Measurements from ENCODE around the gene FOXB2. TPM values are rescaled to one million over a fixed set of nuclear protein-coding genes. Genes with fewer than 3 reads are reported as not detected.

Gene FOXB2
- total and polyA plus RNA-seq, 2 donors (not counting 3 experiments of a cell fraction or from before 2014, with no cell fraction given) = not detected

GRCh38 chr9:77023726-77024125 lies 4.3 kb downstream of the FOXB2 start:
- Histone ChIP-seq H3K9me3 (replicated peaks; ENCODE audit: control insufficient read depth, insufficient read depth, low read length) (no peaks in the 10 kb centered on the region), H3K27ac (ENCODE audit: insufficient read depth, low read depth, low read length) (no peak overlapping the region), H3K79me2 (ENCODE audit: control insufficient read depth, insufficient read depth, low read length) (no peaks in the 10 kb centered on the region), H3K4me2 (ENCODE audit: insufficient read depth, low read length) (no peak overlapping the region), H3K9ac (replicated peaks; ENCODE audit: extremely low read depth, insufficient read depth, low read length) (no peak overlapping the region), H2AFZ (ENCODE audit: low read depth, low read length) (no peak overlapping the region), H3K27me3 (ENCODE audit: control insufficient read depth in 2 of 2, insufficient read depth in 2 of 2, low read length in 2 of 2) (peaks cover 65 to 75% of the 10 kb centered on the region in 2 experiments), H3K9me1 (replicated peaks; ENCODE audit: control insufficient read depth, extremely low read depth, insufficient read depth, low read length) (no peaks in the 10 kb centered on the region), H3K4me1 (ENCODE audit: control insufficient read depth, extremely low read depth, insufficient read depth, low read length) (no peaks in the 10 kb centered on the region), H3K36me3 (ENCODE audit: control insufficient read depth in 2 of 2, extremely low read depth in 1 of 2, insufficient read depth in 2 of 2, low read length in 2 of 2) (no peaks in the 10 kb centered on the region), H4K20me1 (replicated peaks; ENCODE audit: control insufficient read depth, extremely low read depth, insufficient read depth, low read length) (no peaks in the 10 kb centered on the region), H3K4me3 (replicated peaks in 1 of 3; ENCODE audit: insufficient read depth in 1 of 3, low read depth in 1 of 3, low read length in 3 of 3) (no peak overlapping the region)
- TF ChIP-seq JUN (IDR thresholded peaks at IDR 0.05; ENCODE audit: borderline replicate concordance, insufficient read depth, insufficient read length, low read depth) (no peak), MAX (IDR thresholded peaks at IDR 0.05; ENCODE audit: insufficient read depth, insufficient read length) (no peak), MYC (IDR thresholded peaks at IDR 0.05; ENCODE audit: low read depth, low read length) (no peak), CTCF (IDR thresholded peaks at IDR 0.05; ENCODE audit: extremely low read depth in 1 of 2, insufficient read depth in 1 of 2, low read depth in 1 of 2, low read length in 2 of 2) (no peak), POLR2A (IDR thresholded peaks at IDR 0.05; ENCODE audit: low read depth, low read length) (no peak)
- intact Hi-C loops (cut with micrococcal nuclease) (no loop called here), dilution Hi-C loops (cut with MboI; ENCODE audit: extremely low pct_ligation_motif_present, low sequenced_read_pairs) (no loop called here)
- CTCF ChIA-PET = interaction anchor here (0.9 to 3.7 kb wide), 2 partner anchors 8 to 214 kb away, joined by 3 to 15 read pairs; no protein-coding TSS in a partner anchor
- DNase-seq (ENCODE audit: low read depth, low spot score) (no peak), FAIRE-seq (no peak)
- POLR2A ChIA-PET = no interaction called here
- no TSS peak for BruUV-seq (replicated peaks)
